Measurements from ENCODE around the gene ASB13.

The ASB13 gene, protein sequence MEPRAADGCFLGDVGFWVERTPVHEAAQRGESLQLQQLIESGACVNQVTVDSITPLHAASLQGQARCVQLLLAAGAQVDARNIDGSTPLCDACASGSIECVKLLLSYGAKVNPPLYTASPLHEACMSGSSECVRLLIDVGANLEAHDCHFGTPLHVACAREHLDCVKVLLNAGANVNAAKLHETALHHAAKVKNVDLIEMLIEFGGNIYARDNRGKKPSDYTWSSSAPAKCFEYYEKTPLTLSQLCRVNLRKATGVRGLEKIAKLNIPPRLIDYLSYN

DNA sequence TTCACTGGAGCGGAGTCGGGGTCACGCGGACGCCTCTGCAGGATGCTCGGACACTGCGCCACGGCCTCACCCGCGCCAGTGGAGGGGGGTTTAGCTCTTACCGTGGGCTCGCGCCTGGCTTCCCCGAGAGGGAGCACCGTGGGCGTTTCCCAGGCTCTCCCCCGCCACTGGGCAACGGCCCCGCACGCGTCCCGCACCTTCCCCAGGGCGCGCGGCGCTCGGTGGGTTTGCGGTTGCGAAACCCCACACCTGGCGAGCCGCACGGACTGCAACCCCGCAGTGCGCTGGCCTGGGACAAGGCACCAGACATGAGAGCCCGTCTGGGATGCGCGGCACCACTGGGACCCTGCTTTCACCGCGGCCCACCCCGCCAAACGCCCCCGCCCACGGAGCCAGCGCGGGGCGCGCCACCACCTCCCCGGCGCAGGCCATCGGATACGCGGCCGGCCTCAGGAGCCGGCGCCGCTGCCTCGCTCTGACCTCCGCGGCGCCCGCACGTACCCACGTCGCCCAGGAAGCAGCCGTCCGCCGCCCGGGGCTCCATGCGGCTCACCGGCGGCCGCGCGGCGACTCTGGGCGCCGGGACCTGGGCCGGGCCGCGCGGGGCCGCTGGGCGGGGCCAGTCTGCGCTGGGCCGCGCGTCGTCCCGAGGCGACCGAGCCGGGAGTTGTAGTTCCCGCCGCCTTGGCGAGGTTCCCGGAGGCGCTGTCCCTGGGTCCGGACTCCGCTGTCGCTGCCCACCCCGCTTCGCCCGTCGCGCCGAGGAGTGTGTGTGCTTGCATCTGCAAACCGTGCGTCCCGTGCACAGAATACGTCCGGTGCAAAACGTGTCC lies at the start of gene ASB13:
TSS of gene ASB13 (minus strand) at position 588 of the 833 bp plus-strand sequence. CDS start at position 544, 44 bp downstream.
- DNase-seq = peak; percentile 76 to 77
- TF ChIP-seq GATA1 (IDR thresholded peaks at IDR 0.05; ENCODE audit: low read depth, low read length) = no peak
- TF ChIP-seq POLR2A (IDR thresholded peaks at IDR 0.05; ENCODE audit: low read length) = peak; percentile 50

DNA sequence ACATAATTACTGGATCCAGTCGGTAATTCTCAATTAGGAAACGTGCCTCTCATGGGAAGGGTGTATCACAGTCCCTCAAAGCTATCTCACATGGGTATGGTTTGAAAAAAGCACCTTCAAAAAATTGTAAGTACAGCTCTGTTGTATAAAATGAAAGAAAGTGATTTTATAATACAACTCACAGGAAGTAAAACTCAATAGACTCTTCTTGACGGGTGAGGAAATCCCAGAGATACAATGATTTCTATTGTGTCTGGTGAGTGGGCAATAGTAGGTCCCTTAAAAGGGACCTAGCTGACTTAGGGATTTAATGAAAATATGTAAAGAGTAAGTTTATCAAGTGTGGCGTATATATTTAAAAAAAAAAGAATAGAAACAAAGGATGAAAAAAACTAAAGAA lies 45.2 kb upstream of the ASB13 start:
- no peak for TF ChIP-seq GATA1 (IDR thresholded peaks at IDR 0.05; ENCODE audit: low read depth, low read length)
- TF ChIP-seq POLR2A (IDR thresholded peaks at IDR 0.05; ENCODE audit: low read length) = no peak
- no peak for DNase-seq

DNA sequence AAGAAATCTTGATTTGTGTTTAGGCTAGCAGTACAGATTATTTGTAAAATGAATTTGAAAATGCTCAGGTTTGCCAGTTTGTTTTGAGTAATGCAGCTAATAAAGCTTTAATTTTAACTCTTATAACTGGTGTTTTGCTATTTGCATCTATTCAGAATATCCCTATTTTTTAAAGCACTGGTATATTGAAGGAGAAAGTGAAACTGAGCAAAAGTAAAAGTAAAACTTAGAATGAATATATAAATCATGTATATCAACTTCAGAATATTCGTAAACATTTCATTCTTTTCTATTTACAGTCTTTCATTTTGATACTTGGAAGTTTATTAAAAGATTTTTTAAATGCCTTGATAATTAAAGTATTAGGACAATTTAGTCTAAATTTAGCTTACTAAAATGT lies 44.5 kb upstream of the ASB13 start:
- DNase-seq = no peak
- TF ChIP-seq POLR2A (IDR thresholded peaks at IDR 0.05; ENCODE audit: low read length) (no peak), GATA1 (IDR thresholded peaks at IDR 0.05; ENCODE audit: low read depth, low read length) (no peak)

DNA sequence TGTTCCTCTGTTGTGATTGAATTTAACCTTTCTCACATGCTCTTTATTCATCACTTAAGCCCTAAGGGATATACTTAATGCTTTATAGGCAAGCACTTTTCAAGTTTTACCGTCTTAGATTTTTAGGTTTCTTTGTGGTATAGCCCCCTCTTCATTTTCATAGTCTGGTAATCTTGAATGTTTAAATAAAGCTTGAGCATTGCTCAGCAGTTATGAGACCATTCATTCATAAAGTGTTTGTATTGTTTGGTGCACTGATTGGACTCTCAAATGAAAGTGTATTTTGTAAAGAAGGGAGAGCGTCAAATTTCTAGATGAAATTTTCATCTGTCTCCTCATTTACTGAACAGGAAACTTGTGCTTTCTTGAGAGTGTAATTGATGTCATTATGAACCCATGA lies 43.5 kb upstream of the ASB13 start:
- no peak for DNase-seq
- no peak for TF ChIP-seq POLR2A (IDR thresholded peaks at IDR 0.05; ENCODE audit: low read length)

DNA sequence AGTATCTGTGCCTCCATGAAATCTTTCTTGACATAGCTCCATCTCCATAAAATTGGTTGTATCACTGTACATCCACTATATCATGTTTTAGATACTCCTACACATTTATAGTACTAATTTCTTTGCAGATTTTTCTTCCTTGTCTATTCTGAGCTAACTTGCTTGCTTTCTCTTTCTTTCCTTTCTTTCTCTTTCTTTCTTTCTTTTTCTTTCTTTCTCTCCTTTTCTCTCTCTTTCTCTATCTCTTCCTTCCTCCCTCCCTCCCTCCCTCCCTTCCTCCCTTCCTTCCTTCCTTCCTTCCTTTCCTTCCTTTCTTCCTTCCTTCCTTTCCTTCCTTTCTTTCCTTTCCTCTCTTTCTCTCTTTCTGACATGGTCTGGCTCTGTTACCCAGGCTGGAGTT lies 42.0 kb upstream of the ASB13 start:
- TF ChIP-seq GATA1 (IDR thresholded peaks at IDR 0.05; ENCODE audit: low read depth, low read length) (no peak), POLR2A (IDR thresholded peaks at IDR 0.05; ENCODE audit: low read length) (no peak)
- DNase-seq = no peak

DNA sequence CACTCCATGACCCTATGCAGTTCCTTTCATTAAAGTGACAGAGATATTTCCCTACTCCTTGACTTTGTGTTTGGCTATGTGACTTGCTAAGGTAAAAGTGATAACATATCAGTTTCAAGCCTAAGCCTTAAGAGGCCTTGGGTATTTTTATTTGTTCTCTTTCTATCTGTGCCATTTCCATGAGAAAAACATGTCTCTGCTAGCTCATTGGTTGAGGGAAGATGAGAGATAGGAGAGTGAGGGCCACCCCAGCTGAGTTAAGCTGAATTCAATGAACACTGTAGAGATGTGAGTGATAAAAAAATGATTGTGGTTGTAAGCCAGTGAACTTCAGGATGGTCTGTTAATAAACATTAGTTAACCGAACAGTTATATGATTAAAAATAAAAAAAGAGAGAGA lies 31.7 kb upstream of the ASB13 start:
- peak; percentile 9 to 16 for DNase-seq
- TF ChIP-seq GATA1 (IDR thresholded peaks at IDR 0.05; ENCODE audit: low read depth, low read length) (no peak), POLR2A (IDR thresholded peaks at IDR 0.05; ENCODE audit: low read length) (no peak)

DNA sequence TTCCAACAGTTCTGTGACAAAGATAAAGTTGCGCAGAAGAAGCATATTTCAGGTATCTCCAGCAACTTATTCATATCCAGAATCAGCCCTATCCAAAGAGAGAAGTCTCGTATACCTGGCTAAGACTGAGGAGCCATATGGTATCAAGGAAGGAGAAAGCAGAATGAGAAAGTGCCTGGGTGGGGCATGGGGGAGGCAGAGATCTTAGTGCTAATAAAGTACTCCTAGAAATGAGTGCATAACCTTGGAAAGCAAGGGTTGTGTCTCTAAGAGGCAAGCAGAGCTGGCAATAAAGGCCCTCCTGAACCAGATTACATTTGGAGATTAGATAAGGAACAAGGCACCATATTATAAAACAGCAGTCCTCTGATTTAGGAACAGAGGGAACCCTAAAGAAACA lies 30.9 kb upstream of the ASB13 start:
- DNase-seq = peak; percentile 18 to 56
- TF ChIP-seq GATA1 (IDR thresholded peaks at IDR 0.05; ENCODE audit: low read depth, low read length) = no peak
- no peak for TF ChIP-seq POLR2A (IDR thresholded peaks at IDR 0.05; ENCODE audit: low read length)

DNA sequence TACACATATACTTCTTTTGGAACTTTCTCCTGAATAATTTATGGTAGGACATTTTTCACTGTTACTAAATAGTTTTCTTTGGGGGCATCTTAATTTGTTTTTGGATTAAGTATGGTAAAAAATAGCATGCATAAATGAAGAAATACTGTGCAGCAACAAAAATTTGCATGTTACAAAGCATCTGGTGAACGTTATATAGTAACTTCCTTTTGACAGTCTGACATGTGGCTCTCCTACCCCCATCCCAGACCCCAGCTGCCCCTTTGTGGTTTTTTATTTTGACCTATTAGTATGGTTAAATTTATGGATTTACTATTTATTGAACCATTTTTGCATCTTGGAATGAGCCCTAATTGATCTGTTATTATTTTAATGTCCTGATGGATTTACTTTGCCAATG lies 28.2 kb upstream of the ASB13 start:
- no peak for TF ChIP-seq POLR2A (IDR thresholded peaks at IDR 0.05; ENCODE audit: low read length)
- TF ChIP-seq GATA1 (IDR thresholded peaks at IDR 0.05; ENCODE audit: low read depth, low read length) = no peak
- no peak for DNase-seq

DNA sequence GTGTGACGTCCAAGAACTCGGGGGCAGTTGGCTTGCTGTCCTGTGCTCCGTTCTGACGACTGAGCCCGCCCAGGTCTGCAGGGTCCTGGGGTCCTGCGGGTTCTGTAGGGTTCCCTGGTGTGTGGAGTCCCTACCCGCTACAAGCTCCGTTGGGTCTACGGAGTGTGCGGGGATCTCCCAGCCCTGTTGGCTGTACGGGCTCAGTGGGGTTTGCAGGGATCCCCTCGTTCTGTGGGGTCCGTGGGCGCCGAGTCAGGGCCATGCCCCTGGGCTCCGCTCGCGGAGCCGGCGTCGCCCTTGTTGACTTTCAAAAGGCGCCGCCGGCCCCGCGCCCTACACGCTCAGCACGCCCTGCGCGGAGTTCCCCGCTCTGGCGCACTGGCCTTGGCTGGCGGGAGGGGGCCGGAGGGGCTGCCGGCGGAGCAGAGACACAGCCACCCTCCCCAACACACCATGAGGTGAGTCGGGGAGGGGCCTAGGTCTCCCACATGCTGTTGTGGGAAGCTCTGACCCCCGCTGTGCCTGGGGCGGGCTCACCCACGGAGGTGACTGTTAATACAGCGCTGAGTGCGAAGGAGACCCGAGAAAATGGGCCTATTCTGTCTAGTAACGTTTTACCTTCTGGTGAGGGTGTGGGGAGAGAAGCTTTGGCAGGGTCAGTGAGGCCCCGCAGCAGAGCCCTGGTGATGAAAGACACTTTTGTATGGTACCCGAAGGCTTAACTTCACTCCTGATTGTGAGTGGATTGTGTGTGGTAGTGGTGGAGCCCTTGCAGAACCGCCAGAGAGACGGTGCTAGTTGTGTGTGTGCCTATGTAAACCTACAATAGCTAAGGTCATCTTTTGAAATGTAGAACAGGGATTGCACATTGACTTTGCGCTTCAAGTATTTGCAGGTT lies 26.3 kb upstream of the ASB13 start:
- DNase-seq = peak; percentile 72 to 80
- TF ChIP-seq GATA1 (IDR thresholded peaks at IDR 0.05; ENCODE audit: low read depth, low read length) = no peak
- TF ChIP-seq POLR2A (IDR thresholded peaks at IDR 0.05; ENCODE audit: low read length) = peak; percentile 26

DNA sequence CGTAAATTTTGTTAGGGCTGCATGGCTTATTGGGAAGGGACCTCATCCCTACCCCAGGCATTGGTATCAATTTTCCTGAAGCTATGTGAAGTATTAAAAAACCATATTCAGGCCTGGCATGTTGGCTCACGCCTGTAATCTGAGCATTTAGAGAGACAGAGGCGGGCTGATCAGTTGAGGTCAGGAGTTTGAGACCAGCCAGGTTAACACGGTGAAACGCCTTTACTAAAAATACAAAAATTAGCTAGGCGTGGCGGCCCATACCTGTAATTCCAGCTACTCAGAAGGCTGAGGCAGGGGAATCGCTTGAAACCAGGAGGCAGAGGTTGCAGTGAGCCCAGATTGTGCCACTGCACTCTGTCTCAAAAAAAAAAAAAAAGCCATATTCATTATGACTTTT lies 25.4 kb upstream of the ASB13 start:
- TF ChIP-seq POLR2A (IDR thresholded peaks at IDR 0.05; ENCODE audit: low read length) (no peak), GATA1 (IDR thresholded peaks at IDR 0.05; ENCODE audit: low read depth, low read length) (no peak)
- DNase-seq = no peak

DNA sequence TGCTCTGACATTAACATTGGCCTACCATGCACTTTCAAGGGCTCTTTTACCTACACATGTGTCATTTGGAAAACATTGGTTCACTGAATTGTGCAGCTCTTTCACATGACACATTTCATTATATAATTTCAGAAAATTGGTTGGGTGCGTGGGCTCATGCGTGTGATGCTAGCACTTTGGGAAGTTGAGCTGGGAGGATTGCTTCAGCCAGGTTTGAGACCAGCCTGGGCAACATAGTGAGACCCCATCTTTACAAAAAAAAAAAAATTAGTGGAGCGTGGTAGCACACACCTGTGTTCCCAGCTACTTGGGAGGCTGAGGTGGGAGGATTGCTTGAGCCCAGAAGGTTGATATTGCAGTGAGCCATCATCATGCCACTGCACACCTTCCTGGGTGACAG lies 22.2 kb upstream of the ASB13 start:
- no peak for DNase-seq
- no peak for TF ChIP-seq GATA1 (IDR thresholded peaks at IDR 0.05; ENCODE audit: low read depth, low read length)
- no peak for TF ChIP-seq POLR2A (IDR thresholded peaks at IDR 0.05; ENCODE audit: low read length)

DNA sequence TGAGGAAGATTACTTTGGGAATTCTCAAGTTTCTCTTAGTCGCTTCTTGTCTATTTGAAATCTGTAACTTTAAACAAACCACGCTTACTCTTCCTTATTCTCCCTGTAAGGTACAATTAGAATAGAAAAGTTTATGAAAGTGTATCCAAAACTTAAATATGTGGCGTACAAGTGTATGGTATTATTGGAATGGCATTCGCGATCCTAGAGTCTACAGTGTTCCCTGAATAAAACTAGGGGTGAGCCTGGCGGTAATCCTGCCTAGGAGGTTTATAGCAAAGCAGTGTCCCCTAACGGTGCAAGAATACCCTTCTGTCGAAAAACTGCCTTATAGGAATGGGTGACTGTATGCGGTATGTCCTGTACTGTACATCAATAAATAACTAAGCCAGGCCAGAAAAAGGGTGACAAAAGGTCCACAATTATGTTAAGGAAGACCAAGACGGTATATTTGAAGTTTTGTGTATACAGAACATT lies 19.4 kb upstream of the ASB13 start:
- TF ChIP-seq GATA1 (IDR thresholded peaks at IDR 0.05; ENCODE audit: low read depth, low read length) (no peak), POLR2A (IDR thresholded peaks at IDR 0.05; ENCODE audit: low read length) (no peak)

DNA sequence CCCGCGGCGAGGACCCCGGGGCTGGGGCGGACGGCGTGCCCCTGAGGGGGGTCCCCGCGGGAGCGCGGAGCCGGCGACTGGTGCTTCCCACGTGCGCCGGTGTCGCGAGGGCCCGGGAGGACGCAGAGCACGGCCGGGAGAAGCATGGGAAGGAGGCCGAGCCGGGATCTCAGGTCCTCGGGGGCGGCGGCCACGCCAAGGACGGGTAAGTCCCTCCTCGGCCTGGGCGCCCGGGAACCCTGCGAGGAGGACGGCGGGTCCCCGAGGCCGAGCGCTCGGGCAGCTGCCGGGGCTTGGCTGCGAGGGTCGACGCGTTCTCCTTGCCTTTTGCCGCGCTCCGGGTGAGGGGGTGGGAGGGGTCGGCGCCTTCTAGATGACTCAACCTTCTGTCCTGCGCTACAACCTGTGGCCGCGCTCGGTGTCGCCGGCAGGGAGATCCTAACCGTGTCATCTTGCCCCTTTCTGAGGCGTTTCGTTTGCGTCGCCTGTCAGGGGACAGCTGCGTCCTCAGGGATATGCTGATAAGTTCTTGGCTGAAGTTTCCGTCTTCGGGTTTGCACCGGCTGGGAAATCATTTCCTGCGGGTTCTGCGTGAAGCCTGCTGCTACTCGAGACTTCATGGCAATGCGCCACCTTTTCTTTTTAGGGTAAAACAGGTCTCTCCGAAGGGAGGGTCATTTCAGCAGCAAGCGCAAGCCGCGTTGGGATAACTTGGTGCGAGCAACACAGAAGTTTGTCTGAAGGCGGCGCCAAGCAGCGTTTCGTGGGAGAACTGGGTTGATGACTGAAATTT lies 18.8 kb upstream of the ASB13 start:
- DNase-seq = peak; percentile 91

More for the DNA sequence above, 19.4 kb upstream of the ASB13 start:
- peak; percentile 26 to 59 for DNase-seq

More for the DNA sequence above, 18.8 kb upstream of the ASB13 start:
- TF ChIP-seq GATA1 (IDR thresholded peaks at IDR 0.05; ENCODE audit: low read depth, low read length) (no peak), POLR2A (IDR thresholded peaks at IDR 0.05; ENCODE audit: low read length) (peak; percentile 33)

Measured in erythroblast (primary cell).